K562 (cell line): ENCODE data around the gene CEMP1. TPM values are rescaled to one million over a fixed set of nuclear protein-coding genes. Genes with fewer than 3 reads are reported as not detected.

Experiments
- ATAC-seq: fragments of 200-7000 bp; cut with Tn5 transposase; 3 replicates; pipeline ENCODE4 v1.9.1; 2020; ENCODE audit warnings: moderate library complexity
- BruUV-seq: library from RNA; stranded (reverse); fragments of 400-500 nt; replicated peaks from 2 replicates; lab custom pipeline; 2021; lab: Mats Ljungman, UMichigan
- CTCF ChIA-PET: fragments of 300-600 bp; formaldehyde crosslinking; extraction: SDS; loops from one replicate; lab custom pipeline; 2021; ENCODE audit warnings: low intra/inter-chr PET ratio; lab: Yijun Ruan, JAX
- POLR2A ChIA-PET: fragments of 300-600, 350-650 bp; sonication (Branson Sonifier 250); formaldehyde crosslinking; extraction: SDS; loops from one replicate; lab custom pipeline; 2021; ENCODE audit warnings: antibody characterized with exemption, inconsistent platforms; lab: Yijun Ruan, JAX
- DNase-seq, 4 experiments: peaks; one replicate each; pipeline versions ENCODE4 v3.0.0 to v3.0.0-alpha.2; 2011 to 2018; ENCODE audit warnings: low spot score in 3 of 4, mixed read lengths in 3 of 4; ENCODE audit errors: extremely low read depth in 1 of 4
- FAIRE-seq: peaks from 2 replicates; lab custom pipeline; 2011; peaks lifted over from hg19 to GRCh38; lab: Jason Lieb, UNC
- H2AFZ ChIP-seq: 2 replicates; pipeline ENCODE4 v1.6.0; 2011; ENCODE audit warnings: low read depth, low read length, control low read depth, inconsistent platforms
- H3K27ac ChIP-seq: fragments of 200-600 bp; 3 replicates; pipeline ENCODE4 v1.8.0; 2011; ENCODE audit warnings: low read depth, mild to moderate bottlenecking, control low read depth, inconsistent platforms, low read length, moderate library complexity, mixed read lengths; ENCODE audit errors: extremely low read depth
- H3K27me3 ChIP-seq, 2 experiments: fragments of 300-600 bp in 1 of 2; 2 replicates in 1 of 2; 3 replicates in 1 of 2; pipeline versions ENCODE4 v1.6.0 to v1.8.0; 2011; ENCODE audit warnings: inconsistent platforms in 2 of 2, low read length in 2 of 2, mild to moderate bottlenecking in 1 of 2, mixed read lengths in 1 of 2, moderate library complexity in 1 of 2; ENCODE audit not compliant: control insufficient read depth in 2 of 2, insufficient read depth in 2 of 2
- H3K36me3 ChIP-seq: fragments of 300-600 bp; 3 replicates; pipeline ENCODE4 v1.8.0; 2011; ENCODE audit warnings: mild to moderate bottlenecking, low read length, inconsistent platforms; ENCODE audit not compliant: control insufficient read depth, insufficient read depth
- H3K4me1 ChIP-seq, 2 experiments: fragments of 200-600 bp in 1 of 2; replicated peaks in 1 of 2; 2 replicates in 1 of 2; 3 replicates in 1 of 2; pipeline versions ENCODE4 v1.5.1 to v1.8.0; 2011; ENCODE audit warnings: inconsistent platforms in 2 of 2, low read length in 2 of 2, mild to moderate bottlenecking in 1 of 2, mixed read lengths in 1 of 2, moderate library complexity in 1 of 2; ENCODE audit not compliant: control insufficient read depth in 2 of 2, insufficient read depth in 2 of 2
- H3K4me2 ChIP-seq: 2 replicates; pipeline ENCODE4 v1.6.1; 2011; ENCODE audit warnings: low read length, control low read depth, inconsistent platforms, mixed read lengths; ENCODE audit not compliant: insufficient read depth
- H3K4me3 ChIP-seq: fragments of 200-600 bp; sonication (generic), shearing (Covaris generic); 2 replicates; pipeline ENCODE4 v1.5.1; 2016; ENCODE audit warnings: control low read depth, inconsistent platforms
- H3K79me2 ChIP-seq: fragments of 200-600 bp; 3 replicates; pipeline ENCODE4 v1.8.0; 2011; ENCODE audit warnings: low read length, inconsistent platforms; ENCODE audit not compliant: control insufficient read depth, insufficient read depth
- H3K9ac ChIP-seq, 2 experiments: 2 replicates each; pipeline versions ENCODE4 v1.6.0 to v1.6.1; 2011; ENCODE audit warnings: low read depth in 2 of 2, low read length in 2 of 2, control low read depth in 1 of 2, inconsistent platforms in 1 of 2, mild to moderate bottlenecking in 1 of 2, mixed read lengths in 1 of 2; ENCODE audit not compliant: insufficient read depth in 1 of 2
- H3K9me1 ChIP-seq: one replicate; pipeline ENCODE4 v1.6.0; 2011; ENCODE audit warnings: inconsistent platforms, mild to moderate bottlenecking, low read length, moderate library complexity; ENCODE audit not compliant: control insufficient read depth, insufficient read depth
- H3K9me3 ChIP-seq: replicated peaks from 2 replicates; pipeline ENCODE4 v1.5.1; 2011; ENCODE audit warnings: low read depth, low read length, inconsistent platforms; ENCODE audit not compliant: control insufficient read depth, insufficient read depth
- H4K20me1 ChIP-seq: replicated peaks from 2 replicates; pipeline ENCODE4 v1.6.1; 2011; ENCODE audit warnings: low read length, inconsistent platforms, mixed read lengths; ENCODE audit not compliant: control insufficient read depth, insufficient read depth
- HLTF ChIP-seq: fragments of 450-650 bp; IDR thresholded peaks from 2 replicates; pipeline ENCODE4 v1.6.1; 2016
- KDM2B ChIP-seq: fragments of 250-450 bp; sonication (Bioruptor Pico); IDR thresholded peaks from 2 replicates; pipeline ENCODE4 v1.8.0; 2021; ENCODE audit warnings: mild to moderate bottlenecking, moderate library complexity
- RFX1 ChIP-seq: fragments of 450-650 bp; IDR thresholded peaks from 2 replicates; pipeline ENCODE4 v1.6.1; 2016; ENCODE audit warnings: mild to moderate bottlenecking, moderate library complexity
- ZBTB33 ChIP-seq: sonication (generic); formaldehyde crosslinking; IDR thresholded peaks from 2 replicates; pipeline ENCODE4 v1.8.1; 2023; ENCODE audit warnings: mild to moderate bottlenecking, missing genetic modification reagents
- WGBS: fragments of 100-300 bp; shearing (Covaris generic); methylation state at CpG from one replicate; pipeline ENCODE4 v1.1.6; 2016; ENCODE audit warnings: low coverage, mixed read lengths; ENCODE audit not compliant: insufficient coverage; ENCODE audit errors: missing lambda C conversion rate; 5-methylcytosine and 5-hydroxymethylcytosine counted together
- in situ Hi-C: fragments of 300-500 bp; cut with MboI; formaldehyde crosslinking; loops from 4 replicates; pipeline ENCODE4 v1.15.0; 2018; ENCODE audit warnings: inconsistent platforms, mixed read lengths
- intact Hi-C: fragments of 100-400 bp; cut with micrococcal nuclease; formaldehyde crosslinking; loops from 2 replicates; pipeline ENCODE4 v1.14.2; 2022
- polyA plus RNA-seq, 8 experiments: library from polyadenylated mRNA; depleted of rRNA in 4 of 8; stranded (reverse) in 5 of 8; unstranded in 3 of 8; fragments of >200 nt; fragmentation: Nextera tagmentation in 2 of 8; fragmentation: Illumina TruSeq in 1 of 8; extraction: Ambion mirVana in 2 of 8; extraction: Trizol in 1 of 8; gene quantifications; 2 replicates each; pipeline versions ENCODE4 v1.2.1 to v1.2.3, GENCODE V29; 2011 to 2014; ENCODE audit warnings: inconsistent platforms in 1 of 8, missing spikeins in 1 of 8
- total RNA-seq, 7 experiments: library from RNA; depleted of rRNA in 6 of 7; stranded (reverse); fragments of >200 nt in 6 of 7; fragmentation: Illumina TruSeq in 2 of 7; extraction: Trizol in 2 of 7; gene quantifications; 2 replicates each; pipeline versions ENCODE4 v1.2.1 to v1.2.3, GENCODE V29; 2011 to 2021; ENCODE audit warnings: low replicate concordance in 1 of 7

Gene CEMP1
- total and polyA plus RNA-seq, 9 of the 15 experiments (the other 6 are each of a cell fraction or from before 2014, with no cell fraction given): 0.05 to 0.45 TPM; not detected in 7

- Histone ChIP-seq H3K27ac (no peak overlapping the region), H4K20me1 (peaks cover 5% of the 10 kb centered on the region; the same call in 1 of the 2 replicates), H3K27me3 (no peaks in the 10 kb centered on the region), H3K79me2 (peaks cover 82% of the 10 kb centered on the region), H3K9me3 (no peaks in the 10 kb centered on the region), H3K4me1 (peaks cover 27 to 85% of the 10 kb centered on the region in 2 experiments), H3K36me3 (peaks cover 44% of the 10 kb centered on the region; the same call in 2 of the 3 replicates), H3K4me2 (no peak overlapping the region), H3K4me3 (no peak overlapping the region), H3K9me1 (no peaks in the 10 kb centered on the region), H3K9ac (peak overlapping the region in 1 of 2 experiments; percentile 77; a peak in 2 of 4 replicates)
- in situ Hi-C loops (no loop called here), intact Hi-C loops (no loop called here)
- CTCF ChIA-PET: no interaction called here
- no peak for FAIRE-seq
- ATAC-seq: no peak
- POLR2A ChIA-PET: interaction anchor here (1.0 to 1.3 kb wide), 3 partner anchors 8 to 150 kb away, joined by 3 to 7 read pairs (median 4); no protein-coding TSS in a partner anchor
- WGBS: 96% methylated on average over 24 of the region's 33 CpGs
- TF ChIP-seq ZBTB33 (CRISPR knock-in tag) (peak; percentile 20; the same call in 1 of the 2 replicates), RFX1 (no peak), HLTF (no peak), KDM2B (CRISPR knock-in tag) (no peak)
- TF ChIP-seq, all 486 proteins: peak for 1
- H2AFZ ChIP-seq: no peak overlapping the region
- no TSS peak for BruUV-seq
- no peak for DNase-seq
These were observed 45.2 kb downstream of the CEMP1 start for GRCh38 chr16:2485811-2486507.
